AG09319 (cell line): ENCODE data around the gene TMEM171.

Source experiments
- DNase-seq: peaks from one replicate; pipeline ENCODE4 v3.0.0-alpha.2; 2010; ENCODE audit warnings: low read depth; ENCODE audit errors: extremely low read depth
- TF ChIP-seq, protein P1 (sequence below): IDR thresholded peaks from 2 replicates; pipeline ENCODE4 v1.5.1; 2011; ENCODE audit warnings: low read depth, mild to moderate bottlenecking, inconsistent platforms, low read length, moderate library complexity

The TMEM171 gene

DNA sequence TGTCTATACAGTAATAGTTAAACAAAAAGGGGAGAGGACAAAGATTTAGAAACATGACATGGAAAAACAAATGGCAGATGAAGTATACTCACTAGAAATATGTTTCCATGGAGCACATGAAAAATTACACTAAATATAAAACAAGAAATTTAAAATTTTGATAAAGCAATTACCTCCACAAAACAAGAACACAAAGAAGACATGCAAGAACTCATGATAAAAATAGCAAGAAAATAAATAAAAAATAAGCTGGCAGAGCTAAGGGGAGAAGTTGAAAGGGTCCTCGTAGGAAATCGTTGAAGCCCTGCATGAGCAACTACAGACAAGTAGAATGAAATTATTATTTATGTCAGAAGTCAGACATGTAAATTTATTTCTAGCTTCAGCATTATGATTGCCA is 22.6 kb upstream of the TMEM171 start:
- no peak for DNase-seq
- TF ChIP-seq, protein P1, sequence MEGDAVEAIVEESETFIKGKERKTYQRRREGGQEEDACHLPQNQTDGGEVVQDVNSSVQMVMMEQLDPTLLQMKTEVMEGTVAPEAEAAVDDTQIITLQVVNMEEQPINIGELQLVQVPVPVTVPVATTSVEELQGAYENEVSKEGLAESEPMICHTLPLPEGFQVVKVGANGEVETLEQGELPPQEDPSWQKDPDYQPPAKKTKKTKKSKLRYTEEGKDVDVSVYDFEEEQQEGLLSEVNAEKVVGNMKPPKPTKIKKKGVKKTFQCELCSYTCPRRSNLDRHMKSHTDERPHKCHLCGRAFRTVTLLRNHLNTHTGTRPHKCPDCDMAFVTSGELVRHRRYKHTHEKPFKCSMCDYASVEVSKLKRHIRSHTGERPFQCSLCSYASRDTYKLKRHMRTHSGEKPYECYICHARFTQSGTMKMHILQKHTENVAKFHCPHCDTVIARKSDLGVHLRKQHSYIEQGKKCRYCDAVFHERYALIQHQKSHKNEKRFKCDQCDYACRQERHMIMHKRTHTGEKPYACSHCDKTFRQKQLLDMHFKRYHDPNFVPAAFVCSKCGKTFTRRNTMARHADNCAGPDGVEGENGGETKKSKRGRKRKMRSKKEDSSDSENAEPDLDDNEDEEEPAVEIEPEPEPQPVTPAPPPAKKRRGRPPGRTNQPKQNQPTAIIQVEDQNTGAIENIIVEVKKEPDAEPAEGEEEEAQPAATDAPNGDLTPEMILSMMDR = no peak

DNA sequence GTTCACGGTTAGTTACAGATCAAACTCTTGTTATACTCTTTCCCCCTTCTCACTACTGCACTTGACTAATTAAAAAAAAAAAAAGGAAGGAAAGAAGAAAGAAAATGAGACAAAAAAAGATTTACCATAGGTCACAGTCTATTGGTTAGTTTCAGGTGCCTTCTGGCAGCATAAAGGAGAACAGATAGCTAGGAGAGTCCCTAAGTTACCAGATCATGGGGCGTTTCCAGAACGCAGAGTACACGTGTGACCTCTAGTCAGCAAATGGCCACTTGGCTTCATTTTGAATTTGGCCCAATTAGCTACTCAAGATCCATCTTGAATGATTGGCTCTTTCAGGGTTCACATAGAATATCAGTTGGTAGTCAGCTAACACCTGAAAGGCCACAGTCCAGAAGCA is 20.3 kb upstream of the TMEM171 start:
- TF ChIP-seq, protein P1 = no peak

DNA sequence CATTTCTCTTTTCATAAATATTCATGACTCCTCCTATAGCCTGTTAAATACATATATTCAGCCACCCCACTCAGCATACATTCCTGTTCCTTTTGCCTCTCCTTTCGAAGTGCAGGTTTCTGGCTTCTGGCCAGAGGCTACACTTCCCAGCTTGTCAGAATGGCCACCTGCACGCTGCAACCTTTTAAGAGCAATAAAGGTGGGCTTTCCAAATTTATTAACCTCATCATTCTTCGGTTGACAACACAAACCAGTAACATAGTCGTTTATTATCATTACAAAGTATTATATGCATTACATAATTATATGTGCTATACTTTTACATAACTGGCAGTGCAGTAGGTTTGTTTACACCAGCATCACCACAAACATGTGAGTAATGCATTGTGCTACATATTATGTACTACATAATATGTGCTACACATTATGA is 16.5 kb upstream of the TMEM171 start:
- no peak for DNase-seq
- TF ChIP-seq, protein P1 = no peak

More for the DNA sequence above, 20.3 kb upstream of the TMEM171 start:
- no peak for DNase-seq

DNA sequence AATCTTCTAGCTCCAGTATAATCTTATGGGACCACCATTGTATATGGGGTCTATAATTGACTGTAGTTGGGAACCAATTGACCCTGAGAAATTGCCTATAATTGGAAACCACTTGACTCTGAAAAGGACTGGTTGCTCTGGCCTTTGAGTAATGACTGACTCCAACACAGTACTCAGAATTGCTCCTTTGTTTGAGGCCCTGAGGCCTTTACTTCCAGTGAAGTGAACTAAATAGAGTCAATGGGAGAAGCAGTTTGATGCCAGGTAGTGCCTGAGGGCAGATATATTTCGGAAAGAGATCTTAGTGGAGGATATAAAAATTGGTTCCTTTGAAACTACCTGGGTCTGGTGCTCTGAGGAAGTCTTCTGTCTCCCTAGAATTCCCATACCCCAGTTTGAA is 16.0 kb upstream of the TMEM171 start:
- no peak for DNase-seq
- TF ChIP-seq, protein P1 = no peak

DNA sequence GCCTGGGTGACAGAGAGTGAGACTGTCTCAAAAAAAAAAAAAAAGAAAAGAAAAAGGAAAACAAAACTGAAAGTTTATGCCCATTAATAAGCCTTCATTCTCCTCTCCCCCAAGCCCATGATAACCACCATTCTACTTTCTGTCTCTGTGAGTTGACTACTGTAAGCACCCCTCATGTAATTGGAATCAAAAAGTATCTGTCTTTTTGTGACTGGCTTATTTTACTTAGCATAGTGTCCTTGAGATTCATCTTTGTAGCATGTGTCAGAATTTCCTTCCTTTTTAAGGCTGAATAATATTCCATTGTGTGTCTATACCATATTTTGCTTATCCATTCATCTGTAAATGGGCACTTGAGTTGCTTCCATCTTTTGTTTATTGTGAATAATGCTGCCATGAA is 14.0 kb upstream of the TMEM171 start:
- TF ChIP-seq, protein P1 = no peak

DNA sequence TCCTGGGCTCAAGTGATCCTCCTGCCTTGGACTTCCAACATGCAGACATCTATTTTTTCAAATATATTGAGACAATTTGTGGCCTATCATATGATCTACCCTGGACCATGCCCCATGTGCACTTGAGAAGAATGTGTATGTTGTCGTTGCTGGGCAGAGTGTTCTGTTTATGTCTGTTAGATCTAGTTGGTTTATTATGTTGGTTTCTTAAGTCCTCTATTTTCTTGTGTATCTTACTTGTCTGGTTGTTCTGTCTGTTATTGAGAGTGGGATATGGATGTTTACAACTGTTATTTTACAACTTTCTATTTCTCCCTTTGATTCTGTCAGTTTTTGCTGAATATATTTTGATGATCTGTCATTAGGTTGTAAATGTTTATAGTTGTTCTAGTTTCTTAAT is 10.2 kb upstream of the TMEM171 start:
- TF ChIP-seq, protein P1 = no peak
- no peak for DNase-seq

More for the DNA sequence above, 14.0 kb upstream of the TMEM171 start:
- no peak for DNase-seq

DNA sequence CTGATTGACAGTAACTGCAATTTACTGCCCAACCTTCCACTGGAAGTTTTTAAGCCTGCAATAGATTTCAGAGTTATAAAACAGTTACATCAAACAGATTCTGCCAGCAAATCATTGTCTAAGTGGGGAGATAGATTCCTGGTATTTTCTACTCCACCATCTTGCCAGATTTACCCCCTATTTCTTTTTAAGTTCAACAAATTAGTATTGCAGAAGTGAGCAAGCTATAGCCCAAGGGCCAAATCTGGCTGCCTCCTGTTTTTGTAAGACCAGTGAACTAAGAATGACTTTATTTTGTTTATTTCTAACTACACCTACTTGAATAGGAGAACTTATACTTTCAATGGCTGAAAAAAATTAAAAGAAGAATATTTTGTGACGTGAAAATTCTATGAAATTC is 8.8 kb upstream of the TMEM171 start:
- TF ChIP-seq, protein P1 = no peak
- no peak for DNase-seq

DNA sequence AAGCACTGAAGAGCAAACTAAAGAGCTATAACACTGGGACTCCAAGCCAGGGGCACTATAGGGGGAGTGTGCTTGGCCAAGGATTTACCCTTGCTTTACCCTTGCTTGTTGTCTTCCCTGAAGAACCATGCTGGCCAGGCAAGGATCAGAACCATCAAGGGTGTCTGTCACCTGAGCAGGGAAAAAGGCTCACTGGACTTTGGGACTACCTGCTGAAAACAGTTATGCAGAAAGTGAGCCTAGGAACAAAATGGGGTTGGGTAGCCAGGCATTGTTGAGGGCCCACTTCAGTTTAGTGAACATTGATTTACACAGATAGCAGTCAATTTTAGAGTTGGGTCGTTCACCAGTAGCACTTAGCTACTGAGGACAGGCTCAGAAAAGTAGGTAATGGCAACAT is 8.0 kb upstream of the TMEM171 start:
- no peak for DNase-seq
- TF ChIP-seq, protein P1 = no peak
